Parathyroid adenoma (tissue), 2 donors: ENCODE results near the gene C6orf120.
"Not testable (repeated sequence)": the region's sequence is repeated elsewhere in the genome, so short reads cannot be mapped to it uniquely, and the experiment has no call there.

Experiments
- H2AFZ ChIP-seq: fragments of 300-600 bp; sonication (generic); one replicate; pipeline ENCODE4 v1.7.0; 2017; ENCODE audit warnings: antibody characterized with exemption, mild to moderate bottlenecking
- H3K27ac ChIP-seq: fragments of 300-600 bp; sonication (generic); one replicate; pipeline ENCODE4 v1.7.0; 2017
- H3K27me3 ChIP-seq: fragments of 300-600 bp; sonication (generic); one replicate; pipeline ENCODE4 v1.7.0; 2017; ENCODE audit warnings: low read length; ENCODE audit not compliant: control insufficient read depth, insufficient read depth
- H3K36me3 ChIP-seq: fragments of 300-600 bp; sonication (generic); one replicate; pipeline ENCODE4 v1.7.0; 2017; ENCODE audit warnings: low read length; ENCODE audit not compliant: control insufficient read depth, insufficient read depth
- H3K4me1 ChIP-seq: fragments of 300-600 bp; sonication (generic); one replicate; pipeline ENCODE4 v1.7.0; 2017; ENCODE audit warnings: control low read depth
- H3K4me2 ChIP-seq: fragments of 300-600 bp; sonication (generic); one replicate; pipeline ENCODE4 v1.7.0; 2017; ENCODE audit warnings: low read length
- H3K4me3 ChIP-seq: fragments of 300-600 bp; sonication (generic); one replicate; pipeline ENCODE4 v1.7.0; 2017; ENCODE audit warnings: low read depth, low read length
- H3K79me2 ChIP-seq: fragments of 300-600 bp; sonication (generic); one replicate; pipeline ENCODE4 v1.7.0; 2017; ENCODE audit warnings: control low read depth
- H3K9ac ChIP-seq: fragments of 300-600 bp; sonication (generic); one replicate; pipeline ENCODE4 v1.7.0; 2017; ENCODE audit warnings: mild to moderate bottlenecking
- H3K9me3 ChIP-seq: fragments of 300-600 bp; sonication (generic); one replicate; pipeline ENCODE4 v1.7.0; 2017; ENCODE audit warnings: low read length; ENCODE audit not compliant: control insufficient read depth
- TF ChIP-seq, protein P1 (sequence below): fragments of 300-600 bp; sonication (generic); IDR thresholded peaks from one replicate; pipeline ENCODE4 v1.7.0; 2017; ENCODE audit warnings: antibody characterized with exemption, mild to moderate bottlenecking
- donor health status: primary hyperparathyroidism.

Gene C6orf120

DNA sequence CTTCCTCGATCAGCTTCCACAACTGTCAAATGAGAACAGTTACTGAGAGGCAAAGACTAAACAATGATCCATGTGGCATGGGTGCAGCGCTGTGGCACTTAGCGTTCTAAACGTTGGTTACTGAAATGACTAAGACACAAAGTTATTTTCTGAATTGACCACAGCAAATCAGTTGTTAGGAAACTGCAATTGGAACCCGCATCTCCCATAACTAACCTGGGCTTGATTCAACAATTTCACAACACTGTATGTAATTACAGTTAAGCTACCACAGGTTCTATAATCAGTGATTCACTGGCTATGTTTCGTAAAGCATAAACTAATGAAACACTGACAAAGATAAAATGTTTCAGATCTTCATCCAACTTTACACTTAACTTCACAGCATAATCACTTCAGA lies 12.6 kb upstream of the C6orf120 start:
- Histone ChIP-seq H3K9me3 (no peaks in the 10 kb centered on the region), H3K4me1 (no peaks in the 10 kb centered on the region), H3K27ac (no peak overlapping the region), H3K27me3 (no peaks in the 10 kb centered on the region), H2AFZ (no peak overlapping the region), H3K36me3 (peaks cover 2% of the 10 kb centered on the region), H3K4me2 (no peak overlapping the region), H3K4me3 (no peak overlapping the region), H3K9ac (no peak overlapping the region), H3K79me2 (peaks cover 17% of the 10 kb centered on the region)
- TF ChIP-seq, protein P1, sequence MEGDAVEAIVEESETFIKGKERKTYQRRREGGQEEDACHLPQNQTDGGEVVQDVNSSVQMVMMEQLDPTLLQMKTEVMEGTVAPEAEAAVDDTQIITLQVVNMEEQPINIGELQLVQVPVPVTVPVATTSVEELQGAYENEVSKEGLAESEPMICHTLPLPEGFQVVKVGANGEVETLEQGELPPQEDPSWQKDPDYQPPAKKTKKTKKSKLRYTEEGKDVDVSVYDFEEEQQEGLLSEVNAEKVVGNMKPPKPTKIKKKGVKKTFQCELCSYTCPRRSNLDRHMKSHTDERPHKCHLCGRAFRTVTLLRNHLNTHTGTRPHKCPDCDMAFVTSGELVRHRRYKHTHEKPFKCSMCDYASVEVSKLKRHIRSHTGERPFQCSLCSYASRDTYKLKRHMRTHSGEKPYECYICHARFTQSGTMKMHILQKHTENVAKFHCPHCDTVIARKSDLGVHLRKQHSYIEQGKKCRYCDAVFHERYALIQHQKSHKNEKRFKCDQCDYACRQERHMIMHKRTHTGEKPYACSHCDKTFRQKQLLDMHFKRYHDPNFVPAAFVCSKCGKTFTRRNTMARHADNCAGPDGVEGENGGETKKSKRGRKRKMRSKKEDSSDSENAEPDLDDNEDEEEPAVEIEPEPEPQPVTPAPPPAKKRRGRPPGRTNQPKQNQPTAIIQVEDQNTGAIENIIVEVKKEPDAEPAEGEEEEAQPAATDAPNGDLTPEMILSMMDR: no peak

DNA sequence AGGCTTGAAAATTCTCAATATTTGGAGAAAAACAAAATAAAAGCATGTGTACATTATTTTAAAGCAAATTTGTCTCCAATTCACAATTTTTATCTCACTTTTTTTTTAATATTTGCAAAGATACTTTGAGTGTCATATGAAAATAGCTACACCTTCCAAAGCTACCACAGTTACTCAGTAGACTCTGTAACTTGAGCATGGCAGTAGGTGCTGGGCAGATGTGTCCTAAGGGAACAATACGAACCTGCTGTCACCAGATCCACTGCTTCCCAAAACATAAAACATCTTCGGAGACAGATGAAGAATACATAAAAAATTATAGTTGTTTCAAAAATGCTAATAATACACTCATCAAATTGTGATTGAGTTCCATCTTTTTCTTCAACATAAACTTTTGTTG lies 10.7 kb upstream of the C6orf120 start:
- Histone ChIP-seq H3K9me3 (no peaks in the 10 kb centered on the region), H3K9ac (no peak overlapping the region), H3K36me3 (no peaks in the 10 kb centered on the region), H3K4me3 (no peak overlapping the region), H3K4me2 (no peak overlapping the region), H3K4me1 (no peaks in the 10 kb centered on the region), H2AFZ (no peak overlapping the region), H3K27ac (no peak overlapping the region), H3K79me2 (peaks cover 17% of the 10 kb centered on the region), H3K27me3 (no peaks in the 10 kb centered on the region)
- TF ChIP-seq, protein P1: no peak

DNA sequence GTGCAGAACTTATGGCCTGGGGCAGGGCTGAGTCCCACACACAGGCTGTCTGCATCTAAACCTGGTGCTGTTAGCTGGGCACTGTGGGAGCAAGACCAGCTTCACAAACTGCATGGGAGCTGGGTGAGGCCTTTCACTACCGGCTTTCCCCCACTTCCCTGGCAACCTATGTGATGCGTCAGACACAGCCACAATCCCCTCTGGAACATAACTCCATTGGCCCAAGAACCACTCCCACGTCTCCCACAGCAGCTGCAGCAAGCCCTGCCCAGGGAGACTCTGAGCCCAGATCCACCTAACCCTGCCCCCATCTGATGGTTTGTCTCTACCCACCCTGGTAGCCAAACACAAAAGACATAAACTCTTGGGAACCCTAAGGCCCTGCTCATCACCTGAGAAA lies 9.4 kb upstream of the C6orf120 start:
- TF ChIP-seq, protein P1: no peak
- no peaks in the 10 kb centered on the region for H3K9me3 ChIP-seq
- no peaks in the 10 kb centered on the region for H3K4me1 ChIP-seq
- no peak overlapping the region for H3K4me3 ChIP-seq
- peaks cover 19% of the 10 kb centered on the region for H3K79me2 ChIP-seq
- H3K9ac ChIP-seq: no peak overlapping the region
- H3K27me3 ChIP-seq: no peaks in the 10 kb centered on the region
- no peaks in the 10 kb centered on the region for H3K36me3 ChIP-seq
- no peak overlapping the region for H3K4me2 ChIP-seq
- no peak overlapping the region for H3K27ac ChIP-seq
- no peak overlapping the region for H2AFZ ChIP-seq

DNA sequence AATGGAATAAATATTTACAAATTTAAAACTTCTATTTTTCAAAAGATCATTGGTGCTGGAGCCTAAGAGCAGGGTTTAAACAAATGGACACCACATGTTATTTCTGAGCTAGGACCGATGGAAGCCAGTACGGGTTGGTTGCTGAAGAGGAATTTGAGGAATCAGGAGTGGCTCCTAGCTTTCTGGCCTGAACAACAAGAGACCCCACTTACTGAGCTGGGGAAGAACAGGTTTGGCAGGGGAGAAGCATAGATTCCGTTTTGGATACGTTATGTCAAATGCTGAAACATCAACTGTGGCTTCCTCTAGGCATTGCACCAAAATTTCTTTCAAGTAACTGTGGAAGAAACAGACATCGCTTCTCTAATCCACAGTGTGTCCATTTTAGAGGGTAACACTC lies 6.8 kb upstream of the C6orf120 start:
- Histone ChIP-seq H3K4me2 (no peak overlapping the region), H3K36me3 (no peaks in the 10 kb centered on the region), H3K27ac (no peak overlapping the region), H3K9me3 (no peaks in the 10 kb centered on the region), H3K27me3 (no peaks in the 10 kb centered on the region), H3K79me2 (peaks cover 19% of the 10 kb centered on the region), H3K4me3 (no peak overlapping the region), H2AFZ (no peak overlapping the region), H3K9ac (no peak overlapping the region), H3K4me1 (no peaks in the 10 kb centered on the region)
- TF ChIP-seq, protein P1: no peak

DNA sequence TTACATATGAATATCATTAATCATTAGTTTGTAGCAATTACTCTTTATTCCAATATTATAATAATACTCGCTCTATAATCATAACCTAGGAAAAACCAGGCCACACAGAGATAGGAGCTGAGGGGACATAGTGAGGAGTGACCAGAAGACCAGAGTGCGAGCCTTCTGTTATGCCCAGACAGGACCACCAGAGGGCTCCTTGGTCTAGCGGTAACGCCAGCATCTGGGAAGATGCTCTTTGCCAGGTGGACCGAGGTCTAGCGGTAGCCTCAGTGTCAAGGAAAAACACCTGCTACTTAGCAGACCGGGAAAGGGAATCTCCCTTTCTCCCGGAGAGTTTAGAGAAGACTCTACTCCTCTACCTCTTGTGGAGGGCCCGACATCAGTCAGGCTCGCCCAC lies 4.8 kb upstream of the C6orf120 start:
- peaks cover 16% of the 10 kb centered on the region for H3K79me2 ChIP-seq
- not testable (repeated sequence) for H3K9me3 ChIP-seq, H3K27ac ChIP-seq, H3K4me3 ChIP-seq, H3K9ac ChIP-seq, H3K36me3 ChIP-seq, H3K27me3 ChIP-seq, H3K4me2 ChIP-seq, H3K4me1 ChIP-seq, H2AFZ ChIP-seq
